ENCODE data around the gene TBC1D14.

Gene TBC1D14

GRCh38 chr4:6961496-6962210 is 52.0 kb downstream of the TBC1D14 start:
- TF ChIP-seq CTCF (IDR thresholded peaks at IDR 0.05; ENCODE audit: low read length, missing control alignments): no peak
- no peak overlapping the region for H3K4me3 ChIP-seq (replicated peaks; ENCODE audit: low read depth, low read length)
- DNase-seq (ENCODE audit: low read depth): no peak

- DNase-seq (ENCODE audit: low read depth): no peak
- no peak overlapping the region for H3K4me3 ChIP-seq (replicated peaks; ENCODE audit: low read depth, low read length)
- no peak for TF ChIP-seq CTCF (IDR thresholded peaks at IDR 0.05; ENCODE audit: low read length, missing control alignments)
These were observed 52.8 kb downstream of the TBC1D14 start for GRCh38 chr4:6962211-6963041.

- no peak for TF ChIP-seq CTCF (IDR thresholded peaks at IDR 0.05; ENCODE audit: low read length, missing control alignments)
- DNase-seq (ENCODE audit: low read depth): no peak
- no peak overlapping the region for H3K4me3 ChIP-seq (replicated peaks; ENCODE audit: low read depth, low read length)
These were observed 53.5 kb downstream of the TBC1D14 start for GRCh38 chr4:6963139-6963611.

- no peak overlapping the region for H3K4me3 ChIP-seq (replicated peaks; ENCODE audit: low read depth, low read length)
- TF ChIP-seq CTCF (IDR thresholded peaks at IDR 0.05; ENCODE audit: low read length, missing control alignments): no peak
- DNase-seq (ENCODE audit: low read depth): no peak
These were observed 55.2 kb downstream of the TBC1D14 start for GRCh38 chr4:6964858-6965257.

GRCh38 chr4:6965329-6965728 is 55.7 kb downstream of the TBC1D14 start:
- no peak overlapping the region for H3K4me3 ChIP-seq (replicated peaks; ENCODE audit: low read depth, low read length)
- no peak for TF ChIP-seq CTCF (IDR thresholded peaks at IDR 0.05; ENCODE audit: low read length, missing control alignments)
- no peak for DNase-seq (ENCODE audit: low read depth)

GRCh38 chr4:6967846-6968340 is 58.3 kb downstream of the TBC1D14 start:
- no peak overlapping the region for H3K4me3 ChIP-seq (replicated peaks; ENCODE audit: low read depth, low read length)
- DNase-seq (ENCODE audit: low read depth): no peak
- TF ChIP-seq CTCF (IDR thresholded peaks at IDR 0.05; ENCODE audit: low read length, missing control alignments): no peak

All from fibroblast of pulmonary artery (primary cell).